H9 (cell line): ENCODE data around the gene SLC12A4. TPM values are rescaled to one million over a fixed set of nuclear protein-coding genes. Genes with fewer than 3 reads are reported as not detected.

Source experiments
- DNase-seq: peaks from one replicate; pipeline ENCODE4 v3.0.0-alpha.2; 2017
- H2AFZ ChIP-seq: one replicate; pipeline ENCODE4 v1.6.1; 2013; ENCODE audit warnings: mild to moderate bottlenecking, low read length, control low read depth, moderate library complexity
- H2AK5ac ChIP-seq: 2 replicates; pipeline ENCODE4 v1.6.1; 2013; ENCODE audit warnings: low read length, control low read depth, mixed read lengths; ENCODE audit not compliant: insufficient read length
- H2BK120ac ChIP-seq: one replicate; pipeline ENCODE4 v1.6.1; 2013; ENCODE audit warnings: low read depth, mild to moderate bottlenecking, low read length, control low read depth, inconsistent platforms; ENCODE audit not compliant: poor library complexity, severe bottlenecking
- H2BK12ac ChIP-seq: 2 replicates; pipeline ENCODE4 v1.6.1; 2013; ENCODE audit warnings: low read length, control low read depth, mixed read lengths, low read depth; ENCODE audit not compliant: insufficient read length
- H2BK15ac ChIP-seq: 2 replicates; pipeline ENCODE4 v1.6.1; 2013; ENCODE audit warnings: low read depth, low read length, control low read depth
- H2BK20ac ChIP-seq: one replicate; pipeline ENCODE4 v1.6.1; 2013; ENCODE audit warnings: low read depth, mild to moderate bottlenecking, low read length, control low read depth, inconsistent platforms; ENCODE audit not compliant: poor library complexity, severe bottlenecking
- H2BK5ac ChIP-seq: 2 replicates; pipeline ENCODE4 v1.6.1; 2013; ENCODE audit warnings: low read length, control low read depth, mixed read lengths; ENCODE audit not compliant: insufficient read length
- H3K14ac ChIP-seq: 2 replicates; pipeline ENCODE4 v1.6.1; 2013; ENCODE audit warnings: low read length, control low read depth; ENCODE audit not compliant: insufficient read depth
- H3K18ac ChIP-seq: 2 replicates; pipeline ENCODE4 v1.6.1; 2013; ENCODE audit warnings: low read depth, mild to moderate bottlenecking, mixed read lengths, low read length, control low read depth; ENCODE audit not compliant: insufficient read length
- H3K23ac ChIP-seq: 2 replicates; pipeline ENCODE4 v1.6.1; 2013; ENCODE audit warnings: low read length, control low read depth, mixed read lengths, low read depth; ENCODE audit not compliant: insufficient read length
- H3K23me2 ChIP-seq: 2 replicates; pipeline ENCODE4 v1.6.1; 2013; ENCODE audit warnings: low read depth, mild to moderate bottlenecking, mixed read lengths, low read length, control low read depth; ENCODE audit not compliant: insufficient read length, poor library complexity, severe bottlenecking
- H3K27ac ChIP-seq: 2 replicates; pipeline ENCODE4 v1.5.1; 2013; ENCODE audit warnings: low read length, control low read depth, mixed read lengths, low read depth; ENCODE audit not compliant: insufficient read length
- H3K27me3 ChIP-seq: 2 replicates; pipeline ENCODE4 v1.6.1; 2013; ENCODE audit warnings: low read length, control low read depth, inconsistent platforms; ENCODE audit not compliant: insufficient read depth
- H3K4ac ChIP-seq: 2 replicates; pipeline ENCODE4 v1.6.1; 2013; ENCODE audit warnings: low read depth, mild to moderate bottlenecking, control low read depth, inconsistent platforms, low read length, moderate library complexity
- H3K4me1 ChIP-seq: 2 replicates; pipeline ENCODE4 v1.6.1; 2013; ENCODE audit warnings: low read length, control low read depth, inconsistent platforms; ENCODE audit not compliant: insufficient read depth
- H3K4me2 ChIP-seq: 2 replicates; pipeline ENCODE4 v1.6.1; 2013; ENCODE audit warnings: low read length, control low read depth, mixed read lengths; ENCODE audit not compliant: insufficient read length, insufficient read depth
- H3K56ac ChIP-seq: 2 replicates; pipeline ENCODE4 v1.6.1; 2013; ENCODE audit warnings: low read depth, mild to moderate bottlenecking, mixed read lengths, low read length, control low read depth; ENCODE audit not compliant: insufficient read length
- H3K79me1 ChIP-seq: 2 replicates; pipeline ENCODE4 v1.6.1; 2013; ENCODE audit warnings: low read depth, mild to moderate bottlenecking, moderate library complexity, low read length, control low read depth, inconsistent platforms; ENCODE audit not compliant: insufficient read depth, poor library complexity, severe bottlenecking
- H3K79me2 ChIP-seq: 2 replicates; pipeline ENCODE4 v1.6.1; 2013; ENCODE audit warnings: low read length, control low read depth, inconsistent platforms; ENCODE audit not compliant: insufficient read depth
- H3K9ac ChIP-seq: 2 replicates; pipeline ENCODE4 v1.6.1; 2013; ENCODE audit warnings: low read length, control low read depth, mixed read lengths; ENCODE audit not compliant: insufficient read length; ENCODE audit errors: extremely low read depth
- H3K9me3 ChIP-seq: one replicate; pipeline ENCODE4 v1.6.1; 2013; ENCODE audit warnings: low read depth, low read length, inconsistent platforms; ENCODE audit not compliant: control insufficient read depth
- H3T11ph ChIP-seq: one replicate; pipeline ENCODE4 v1.6.1; 2013; ENCODE audit warnings: mild to moderate bottlenecking, low read length, control low read depth, inconsistent platforms
- H4K20me1 ChIP-seq: one replicate; pipeline ENCODE4 v1.6.1; 2013; ENCODE audit not compliant: control insufficient read depth, insufficient read length, insufficient read depth
- H4K5ac ChIP-seq: 2 replicates; pipeline ENCODE4 v1.6.1; 2013; ENCODE audit warnings: low read depth, mild to moderate bottlenecking, mixed read lengths, low read length, control low read depth; ENCODE audit not compliant: insufficient read length
- H4K8ac ChIP-seq: replicated peaks from 2 replicates; pipeline ENCODE4 v1.6.1; 2013; ENCODE audit warnings: low read length, control low read depth, mixed read lengths, low read depth; ENCODE audit not compliant: insufficient read length
- H4K91ac ChIP-seq: 2 replicates; pipeline ENCODE4 v1.6.1; 2013; ENCODE audit warnings: low read depth, mild to moderate bottlenecking, moderate library complexity, mixed read lengths, low read length, control low read depth; ENCODE audit not compliant: insufficient read length
- H3K27ac Mint-ChIP-seq, 3 experiments: 2 replicates in 2 of 3; 3 replicates in 1 of 3; pipeline ENCODE4 v1.8.0; 2020 to 2021; ENCODE audit warnings: mixed read lengths in 3 of 3, mild to moderate bottlenecking in 1 of 3, moderate library complexity in 1 of 3
- H3K27me3 Mint-ChIP-seq: 2 replicates; pipeline ENCODE4 v1.8.0; 2021; ENCODE audit warnings: low read depth, mild to moderate bottlenecking, moderate library complexity, mixed read lengths
- H3K36me3 Mint-ChIP-seq, 3 experiments: 2 replicates in 2 of 3; 3 replicates in 1 of 3; pipeline ENCODE4 v1.8.0; 2020 to 2021; ENCODE audit warnings: low read depth in 3 of 3, mixed read lengths in 3 of 3; ENCODE audit not compliant: insufficient read depth in 1 of 3
- H3K4me1 Mint-ChIP-seq, 2 experiments: 2 replicates each; pipeline ENCODE4 v1.8.0; 2020; ENCODE audit warnings: mixed read lengths in 2 of 2
- H3K4me3 Mint-ChIP-seq, 2 experiments: 2 replicates in 1 of 2; 3 replicates in 1 of 2; pipeline ENCODE4 v1.8.0; 2020 to 2021; ENCODE audit warnings: mild to moderate bottlenecking in 2 of 2, mixed read lengths in 2 of 2, moderate library complexity in 1 of 2
- H3K9me3 Mint-ChIP-seq, 2 experiments: 2 replicates in 1 of 2; 3 replicates in 1 of 2; pipeline ENCODE4 v1.8.0; 2020; ENCODE audit warnings: mild to moderate bottlenecking in 2 of 2, mixed read lengths in 2 of 2, moderate library complexity in 1 of 2
- WGBS: extraction: QIAGEN DNeasy Blood & Tissue Kit; methylation state at CpG from one replicate; pipeline ENCODE4 v1.1.7; 2013; ENCODE audit warnings: missing lambda C conversion rate, low lambda C conversion rate, mixed read lengths; ENCODE audit not compliant: insufficient read length; ENCODE audit errors: extremely low coverage; 5-methylcytosine and 5-hydroxymethylcytosine counted together
- total RNA-seq: library from RNA; stranded (reverse); gene quantifications from 2 replicates; pipeline ENCODE4 v1.2.1, GENCODE V29; 2021
- TF ChIP-seq, protein P1 (sequence below): fragments of 200-600 bp; sonication (generic); conservative IDR thresholded peaks from 3 replicates; pipeline ENCODE4 v1.8.0; 2021; ENCODE audit warnings: antibody characterized with exemption, mild to moderate bottlenecking

The SLC12A4 gene
- total RNA-seq, 1 experiment from 2014 or later, result 46.7 TPM

DNA sequence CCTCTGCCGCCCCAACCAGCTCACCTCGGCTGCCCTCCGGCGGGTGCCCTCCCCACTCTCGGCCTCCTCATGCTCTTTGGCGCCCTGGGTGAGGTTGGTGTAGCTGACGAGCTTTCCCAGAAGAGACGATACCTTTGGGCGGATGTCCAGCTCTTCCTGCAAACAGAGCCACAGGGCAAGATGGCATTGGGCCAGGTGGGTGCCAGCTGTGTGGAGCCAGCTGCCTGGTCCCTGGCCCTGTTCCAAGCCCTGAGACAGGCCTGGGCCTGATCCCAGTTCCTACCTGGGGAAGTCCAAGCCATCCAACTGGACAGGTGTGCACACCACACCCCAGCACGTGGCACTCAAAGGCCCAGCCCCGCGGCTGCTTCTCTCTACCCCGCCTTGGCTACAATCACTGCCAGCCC is 6.9 kb downstream of the SLC12A4 start:
- Histone ChIP-seq H3K4me2 (no peak overlapping the region), H2AK5ac (no peak overlapping the region), H3K56ac (no peak overlapping the region), H2BK120ac (no peak overlapping the region), H3T11ph (no peak overlapping the region), H4K8ac (no peak overlapping the region), H4K5ac (no peak overlapping the region), H3K4ac (no peak overlapping the region), H3K9me3 (no peaks in the 10 kb centered on the region), H3K79me2 (no peaks in the 10 kb centered on the region; the same call in 1 of the 2 replicates), H2BK5ac (no peak overlapping the region), H3K79me1 (peaks cover 4% of the 10 kb centered on the region), H3K23me2 (no peaks in the 10 kb centered on the region), H3K9ac (no peak overlapping the region), H2AFZ (no peak overlapping the region), H2BK12ac (no peak overlapping the region), H4K20me1 (peaks cover 3% of the 10 kb centered on the region), H2BK15ac (no peak overlapping the region), H3K18ac (no peak overlapping the region), H4K91ac (no peak overlapping the region), H3K14ac (no peak overlapping the region), H3K23ac (no peak overlapping the region), H3K27me3 (no peaks in the 10 kb centered on the region), H3K4me1 (no peaks in the 10 kb centered on the region), H3K27ac (no peak overlapping the region), H2BK20ac (no peak overlapping the region)
- no peak for DNase-seq
- H3K4me3 Mint-ChIP-seq, result no peak overlapping the region
- H3K27ac Mint-ChIP-seq, result no peak overlapping the region
- no peaks in the 10 kb centered on the region for H3K27me3 Mint-ChIP-seq
- H3K36me3 Mint-ChIP-seq, result peaks cover 14 to 72% (median 35%) of the 10 kb centered on the region in 3 experiments
- H3K9me3 Mint-ChIP-seq, result no peaks in the 10 kb centered on the region
- WGBS, result no CpG with 5 or more reads among the region's 13 CpGs
- peaks cover 17 to 25% of the 10 kb centered on the region in 2 experiments for H3K4me1 Mint-ChIP-seq
- TF ChIP-seq, protein P1, sequence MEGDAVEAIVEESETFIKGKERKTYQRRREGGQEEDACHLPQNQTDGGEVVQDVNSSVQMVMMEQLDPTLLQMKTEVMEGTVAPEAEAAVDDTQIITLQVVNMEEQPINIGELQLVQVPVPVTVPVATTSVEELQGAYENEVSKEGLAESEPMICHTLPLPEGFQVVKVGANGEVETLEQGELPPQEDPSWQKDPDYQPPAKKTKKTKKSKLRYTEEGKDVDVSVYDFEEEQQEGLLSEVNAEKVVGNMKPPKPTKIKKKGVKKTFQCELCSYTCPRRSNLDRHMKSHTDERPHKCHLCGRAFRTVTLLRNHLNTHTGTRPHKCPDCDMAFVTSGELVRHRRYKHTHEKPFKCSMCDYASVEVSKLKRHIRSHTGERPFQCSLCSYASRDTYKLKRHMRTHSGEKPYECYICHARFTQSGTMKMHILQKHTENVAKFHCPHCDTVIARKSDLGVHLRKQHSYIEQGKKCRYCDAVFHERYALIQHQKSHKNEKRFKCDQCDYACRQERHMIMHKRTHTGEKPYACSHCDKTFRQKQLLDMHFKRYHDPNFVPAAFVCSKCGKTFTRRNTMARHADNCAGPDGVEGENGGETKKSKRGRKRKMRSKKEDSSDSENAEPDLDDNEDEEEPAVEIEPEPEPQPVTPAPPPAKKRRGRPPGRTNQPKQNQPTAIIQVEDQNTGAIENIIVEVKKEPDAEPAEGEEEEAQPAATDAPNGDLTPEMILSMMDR, result no peak
